Immature natural killer cell (primary cell): ENCODE data around the gene GAL3ST1. TPM values are rescaled to one million over a fixed set of nuclear protein-coding genes. Genes with fewer than 3 reads are reported as not detected.
A peak's percentile ranks its signal among the peaks of the same experiment; 100 is the strongest.
"Not testable (repeated sequence)": the region's sequence is repeated elsewhere in the genome, so short reads cannot be mapped to it uniquely, and the experiment has no call there.

Experiments
- DNase-seq, 3 donors: peaks; one replicate each; pipeline ENCODE4 v3.0.0; 2022; ENCODE audit warnings: mixed read lengths in 1 of 3
- H3K27ac Mint-ChIP-seq, 6 donors: one replicate each; pipeline ENCODE4 v1.8.0; 2020; ENCODE audit warnings: mixed read lengths in 6 of 6, mild to moderate bottlenecking in 5 of 6, inconsistent platforms in 4 of 6, moderate library complexity in 3 of 6
- H3K27me3 Mint-ChIP-seq, 3 donors: one replicate each; pipeline ENCODE4 v1.8.0; 2020 to 2021; ENCODE audit warnings: low read depth in 3 of 3, mild to moderate bottlenecking in 3 of 3, mixed read lengths in 3 of 3, moderate library complexity in 3 of 3, inconsistent platforms in 1 of 3
- H3K36me3 Mint-ChIP-seq, 3 donors: one replicate each; pipeline ENCODE4 v1.8.0; 2020; ENCODE audit warnings: mixed read lengths in 3 of 3, inconsistent platforms in 2 of 3, mild to moderate bottlenecking in 2 of 3
- H3K4me1 Mint-ChIP-seq, 2 donors: one replicate each; pipeline ENCODE4 v1.8.0; 2020; ENCODE audit warnings: inconsistent platforms in 2 of 2, mild to moderate bottlenecking in 2 of 2, mixed read lengths in 2 of 2, moderate library complexity in 1 of 2
- H3K4me3 Mint-ChIP-seq, 5 donors: one replicate each; pipeline ENCODE4 v1.8.0; 2020; ENCODE audit warnings: mild to moderate bottlenecking in 5 of 5, mixed read lengths in 5 of 5, inconsistent platforms in 3 of 5, moderate library complexity in 3 of 5
- H3K9me3 Mint-ChIP-seq, 6 donors: one replicate each; pipeline ENCODE4 v1.8.0; 2020; ENCODE audit warnings: mild to moderate bottlenecking in 6 of 6, mixed read lengths in 6 of 6, inconsistent platforms in 4 of 6, moderate library complexity in 3 of 6
- polyA plus RNA-seq, 3 donors: library from polyadenylated mRNA; unstranded; fragments of 300-500 nt; fragmentation: Illumina TruSeq; gene quantifications; one replicate each; pipeline ENCODE4 v1.2.3, GENCODE V29; 2021

Gene GAL3ST1, protein sequence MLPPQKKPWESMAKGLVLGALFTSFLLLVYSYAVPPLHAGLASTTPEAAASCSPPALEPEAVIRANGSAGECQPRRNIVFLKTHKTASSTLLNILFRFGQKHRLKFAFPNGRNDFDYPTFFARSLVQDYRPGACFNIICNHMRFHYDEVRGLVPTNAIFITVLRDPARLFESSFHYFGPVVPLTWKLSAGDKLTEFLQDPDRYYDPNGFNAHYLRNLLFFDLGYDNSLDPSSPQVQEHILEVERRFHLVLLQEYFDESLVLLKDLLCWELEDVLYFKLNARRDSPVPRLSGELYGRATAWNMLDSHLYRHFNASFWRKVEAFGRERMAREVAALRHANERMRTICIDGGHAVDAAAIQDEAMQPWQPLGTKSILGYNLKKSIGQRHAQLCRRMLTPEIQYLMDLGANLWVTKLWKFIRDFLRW
- not detected for polyA plus RNA-seq

DNA sequence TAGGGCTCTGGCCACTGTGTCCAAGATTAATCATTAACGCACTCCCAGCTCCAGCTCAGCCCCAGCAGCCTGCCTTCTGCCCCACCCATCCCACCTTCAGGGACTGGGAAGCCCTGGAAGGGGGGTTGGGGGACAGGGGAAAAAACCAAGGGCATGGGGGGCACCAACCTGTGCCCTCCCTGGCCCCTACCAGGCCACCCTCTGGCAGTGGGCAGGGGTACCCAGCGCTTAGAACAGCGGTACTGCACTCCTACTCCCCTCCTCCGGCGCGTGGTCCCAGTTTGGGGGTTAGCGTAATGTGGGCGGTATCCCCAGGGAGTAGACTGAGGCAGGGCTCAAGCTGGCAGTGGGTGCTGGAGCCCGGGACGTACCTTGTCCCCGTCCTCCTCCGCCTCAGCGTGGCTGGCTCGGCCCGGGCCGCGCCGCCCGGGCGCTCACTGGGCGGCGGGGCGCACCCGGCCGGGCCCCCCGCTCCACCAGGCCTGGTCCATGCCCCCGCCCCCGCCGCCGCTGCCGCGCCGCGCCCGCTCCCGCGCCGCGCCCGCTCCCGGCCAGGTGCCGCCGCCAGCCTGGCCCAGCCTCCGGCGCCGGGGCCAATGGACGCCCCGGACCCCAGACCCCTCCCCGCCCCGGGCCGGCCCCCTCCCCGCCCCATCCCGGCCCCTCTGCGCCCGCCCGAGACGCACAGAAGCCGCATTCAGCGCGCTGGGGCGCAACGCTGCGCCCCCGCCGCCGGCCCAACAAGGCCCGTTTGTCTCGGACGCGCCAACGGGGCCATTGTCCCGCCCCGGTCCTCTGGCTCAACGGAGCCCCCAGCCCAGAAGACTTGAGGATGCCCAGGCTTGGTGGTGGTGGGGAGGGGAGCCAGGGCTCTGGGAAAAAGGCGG is at the start of gene GAL3ST1:
TSS of gene GAL3ST1 (minus strand) at position 571 of the 887 bp plus-strand sequence. CDS start 17,273 bp downstream, outside the sequence.
- Mint-ChIP-seq H3K4me1 (peaks cover 0 to 1% of the 10 kb centered on the region in 2 donors), H3K27ac (no peak within 1 kb of the TSS), H3K9me3 (no peaks in the 10 kb centered on the region), H3K36me3 (peaks cover 9 to 35% (median 16%) of the 10 kb centered on the region in 3 donors), H3K27me3 (peaks cover 0 to 4% (median 4%) of the 10 kb centered on the region in 3 donors), H3K4me3 (peak within 1 kb of the TSS in 1 of 5 donors; percentile 21)
- DNase-seq, result no peak

DNA sequence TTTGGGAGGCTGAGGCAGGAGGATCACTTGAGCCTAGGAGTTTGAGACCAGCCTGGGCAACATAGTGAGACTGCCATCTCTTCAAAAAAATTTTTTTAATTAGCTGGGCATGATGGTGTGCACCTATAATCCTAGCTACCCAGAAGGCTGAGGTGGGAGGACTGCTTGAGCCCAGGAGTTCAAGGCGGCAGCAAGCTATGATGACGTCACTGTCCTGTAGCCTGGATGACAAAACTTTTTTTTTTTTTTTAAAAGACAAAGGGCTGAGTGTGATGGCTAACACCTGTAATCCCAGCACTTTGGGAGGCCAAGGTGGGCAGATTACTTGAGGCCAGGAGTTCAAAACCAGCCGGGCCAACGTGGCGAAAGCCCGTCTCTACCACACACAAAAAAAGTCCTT is 45.4 kb upstream of the GAL3ST1 start:
- not testable (repeated sequence) for H3K36me3 Mint-ChIP-seq, H3K27me3 Mint-ChIP-seq, DNase-seq, H3K4me3 Mint-ChIP-seq, H3K4me1 Mint-ChIP-seq, H3K9me3 Mint-ChIP-seq, H3K27ac Mint-ChIP-seq

- Mint-ChIP-seq H3K27me3 (peaks cover 2 to 5% (median 3%) of the 10 kb centered on the region in 3 donors), H3K4me3 (no peak overlapping the region), H3K36me3 (no peaks in the 10 kb centered on the region), H3K4me1 (no peaks in the 10 kb centered on the region), H3K27ac (no peak overlapping the region), H3K9me3 (no peaks in the 10 kb centered on the region)
- no peak for DNase-seq
These were observed 43.4 kb upstream of the GAL3ST1 start for GRCh38 chr22:30617819-30618218.

DNA sequence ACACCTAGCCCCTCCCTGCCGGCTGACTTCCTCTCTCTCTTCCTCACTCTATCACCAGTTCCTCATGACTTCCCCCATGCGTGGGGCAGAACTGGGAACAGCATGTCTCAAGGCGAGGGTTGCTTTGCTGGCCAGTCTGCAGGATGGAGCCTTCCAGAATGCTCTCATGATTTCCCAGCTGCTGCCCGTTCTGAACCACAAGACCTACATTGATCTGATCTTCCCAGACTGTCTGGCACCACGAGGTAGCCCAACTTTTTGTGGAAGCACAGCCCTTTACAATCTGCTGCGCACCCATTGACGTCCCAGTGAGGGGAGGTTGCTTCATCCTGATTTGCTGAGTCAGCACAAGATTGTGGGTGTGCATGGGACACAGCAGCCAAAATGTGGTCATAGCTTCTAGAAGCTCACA is 41.1 kb upstream of the GAL3ST1 start:
- Mint-ChIP-seq H3K27ac (peak overlapping the region in 1 of 6 donors; percentile 35), H3K4me3 (no peak overlapping the region), H3K36me3 (no peaks in the 10 kb centered on the region), H3K4me1 (no peaks in the 10 kb centered on the region), H3K27me3 (peaks cover 0 to 3% (median 2%) of the 10 kb centered on the region in 3 donors), H3K9me3 (no peaks in the 10 kb centered on the region)
- no peak for DNase-seq

GRCh38 chr22:30614879-30615278 is 40.4 kb upstream of the GAL3ST1 start:
- no peak for DNase-seq
- Mint-ChIP-seq H3K4me3 (no peak overlapping the region), H3K27ac (no peak overlapping the region), H3K27me3 (peaks cover 0 to 3% (median 2%) of the 10 kb centered on the region in 3 donors), H3K9me3 (no peaks in the 10 kb centered on the region), H3K4me1 (no peaks in the 10 kb centered on the region), H3K36me3 (no peaks in the 10 kb centered on the region)

GRCh38 chr22:30614268-30614667 is 39.8 kb upstream of the GAL3ST1 start:
- no peak overlapping the region for H3K27ac Mint-ChIP-seq
- DNase-seq, result no peak
- H3K4me1 Mint-ChIP-seq, result no peaks in the 10 kb centered on the region
- H3K9me3 Mint-ChIP-seq, result no peaks in the 10 kb centered on the region
- no peak overlapping the region for H3K4me3 Mint-ChIP-seq
- peaks cover 0 to 3% (median 2%) of the 10 kb centered on the region in 3 donors for H3K27me3 Mint-ChIP-seq
- no peaks in the 10 kb centered on the region for H3K36me3 Mint-ChIP-seq

DNA sequence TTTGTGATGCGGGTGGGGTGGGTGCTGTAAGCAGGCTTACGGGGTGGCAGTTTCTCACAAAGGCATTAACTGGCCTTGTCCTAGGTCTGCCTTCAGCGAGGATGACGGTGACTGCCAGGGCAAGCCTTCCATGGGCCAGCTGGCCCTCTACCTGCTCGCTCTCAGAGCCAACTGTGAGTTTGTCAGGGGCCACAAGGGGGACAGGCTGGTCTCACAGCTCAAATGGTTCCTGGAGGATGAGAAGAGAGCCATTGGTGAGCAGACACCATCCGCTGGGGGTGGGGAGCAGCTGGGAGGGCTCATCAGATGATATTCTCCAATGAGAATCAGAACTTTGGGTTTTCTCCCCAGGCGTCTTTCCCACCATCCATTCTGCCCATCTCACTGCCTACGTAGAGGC is 38.3 kb upstream of the GAL3ST1 start:
- H3K27me3 Mint-ChIP-seq, result peaks cover 0 to 3% (median 2%) of the 10 kb centered on the region in 3 donors
- no peak overlapping the region for H3K27ac Mint-ChIP-seq
- no peaks in the 10 kb centered on the region for H3K4me1 Mint-ChIP-seq

DNA sequence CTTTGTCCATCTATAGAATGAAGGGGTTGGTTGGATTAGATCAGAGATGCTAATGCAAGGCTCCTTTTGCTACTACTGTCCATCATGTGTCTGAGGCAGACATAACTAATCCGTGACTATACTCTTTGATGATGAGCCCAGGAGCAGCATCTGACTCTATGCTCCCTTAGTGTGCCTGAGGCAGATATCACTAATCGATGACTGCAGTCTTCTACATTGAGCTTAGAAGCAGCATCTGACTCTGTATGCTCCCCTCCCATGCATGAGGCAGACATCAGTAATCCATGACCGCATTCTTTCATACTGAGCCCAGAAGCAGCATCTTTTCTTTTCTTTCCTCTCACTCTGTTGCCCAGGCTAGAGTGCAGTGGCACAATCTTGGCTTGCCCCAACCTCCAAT is 36.7 kb upstream of the GAL3ST1 start:
- Mint-ChIP-seq H3K4me1 (peaks cover 11 to 14% of the 10 kb centered on the region in 2 donors), H3K9me3 (no peaks in the 10 kb centered on the region), H3K27ac (no peak overlapping the region), H3K27me3 (peaks cover 0 to 5% (median 2%) of the 10 kb centered on the region in 3 donors), H3K4me3 (no peak overlapping the region), H3K36me3 (no peaks in the 10 kb centered on the region)
- no peak for DNase-seq

More for the DNA sequence above, 38.3 kb upstream of the GAL3ST1 start:
- no peaks in the 10 kb centered on the region for H3K9me3 Mint-ChIP-seq
- DNase-seq, result no peak
- H3K36me3 Mint-ChIP-seq, result no peaks in the 10 kb centered on the region
- H3K4me3 Mint-ChIP-seq, result no peak overlapping the region

DNA sequence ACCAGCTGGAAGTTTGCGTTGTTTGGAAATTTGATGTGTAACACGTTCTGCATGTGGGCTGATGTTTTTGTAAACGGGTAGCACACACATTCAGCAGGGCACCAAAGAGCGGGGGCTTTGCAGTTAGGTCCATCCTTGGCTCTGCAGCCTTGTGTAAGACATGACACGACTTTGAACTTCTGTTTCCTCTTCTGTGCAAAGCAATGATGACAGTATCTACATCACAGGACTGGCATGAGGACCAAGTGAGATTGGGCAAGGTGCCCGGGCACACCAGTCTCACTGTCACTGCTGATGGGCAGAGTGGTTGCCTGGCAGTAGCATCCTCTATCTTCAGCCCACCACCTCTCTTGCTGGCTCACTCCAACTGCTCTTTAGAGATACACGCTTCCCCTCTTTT is 35.8 kb upstream of the GAL3ST1 start:
- Mint-ChIP-seq H3K4me1 (peaks cover 19 to 23% of the 10 kb centered on the region in 2 donors), H3K27me3 (peaks cover 0 to 3% (median 0%) of the 10 kb centered on the region in 3 donors), H3K4me3 (no peak overlapping the region), H3K36me3 (no peaks in the 10 kb centered on the region), H3K9me3 (no peaks in the 10 kb centered on the region), H3K27ac (no peak overlapping the region)
- DNase-seq, result no peak

DNA sequence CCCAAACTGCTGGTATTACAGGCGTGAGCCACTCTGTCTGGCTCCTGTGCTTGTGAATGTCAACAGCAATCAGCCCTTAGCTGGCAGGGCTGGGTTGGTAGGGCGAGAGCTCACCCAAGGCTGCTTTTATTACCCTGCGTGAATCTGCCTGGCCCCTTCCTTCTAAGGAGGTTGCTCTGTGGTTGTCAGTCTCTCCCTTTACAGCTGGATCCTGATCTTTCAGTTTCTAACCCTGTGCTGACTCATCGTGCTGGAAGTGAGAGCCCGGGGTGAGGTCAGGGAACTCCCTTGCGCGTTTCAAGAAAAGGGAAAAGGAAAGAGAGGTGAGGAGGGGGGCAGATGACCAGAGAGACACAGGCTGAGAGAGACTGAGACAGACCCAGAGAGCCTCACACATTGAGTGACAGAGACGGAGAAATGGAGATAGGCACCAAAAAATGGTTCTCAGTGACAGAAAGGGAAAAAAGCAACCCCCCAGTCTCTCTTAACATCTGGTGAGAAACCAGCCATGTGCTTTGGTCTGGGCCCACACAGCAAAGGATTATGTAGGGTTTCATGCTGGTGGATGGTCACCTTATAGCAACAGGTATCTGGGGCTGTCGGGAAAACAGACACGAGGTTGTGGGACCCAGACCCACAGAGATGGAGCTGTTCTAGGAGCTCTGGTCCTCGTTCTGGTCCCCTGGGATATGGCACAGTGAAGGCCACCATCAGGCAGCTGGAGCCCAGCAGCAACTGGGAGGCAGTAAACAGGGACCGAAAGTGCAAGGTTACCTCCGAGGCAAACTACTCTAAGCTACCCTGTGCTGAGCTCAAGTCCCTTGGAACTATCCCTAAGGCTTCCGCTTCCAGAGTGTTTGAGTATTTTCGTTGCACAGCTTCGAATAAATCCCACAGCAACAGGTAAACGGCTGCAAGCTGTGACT is 35.1 kb upstream of the GAL3ST1 start:
- Mint-ChIP-seq H3K36me3 (no peaks in the 10 kb centered on the region), H3K27ac (peak overlapping the region in 1 of 6 donors; percentile 65), H3K4me3 (peak overlapping the region in 3 of 5 donors; percentile 4 to 52 (median 45)), H3K27me3 (peaks cover 0 to 3% (median 0%) of the 10 kb centered on the region in 3 donors), H3K9me3 (no peaks in the 10 kb centered on the region), H3K4me1 (peaks cover 19 to 24% of the 10 kb centered on the region in 2 donors)
- no peak for DNase-seq

DNA sequence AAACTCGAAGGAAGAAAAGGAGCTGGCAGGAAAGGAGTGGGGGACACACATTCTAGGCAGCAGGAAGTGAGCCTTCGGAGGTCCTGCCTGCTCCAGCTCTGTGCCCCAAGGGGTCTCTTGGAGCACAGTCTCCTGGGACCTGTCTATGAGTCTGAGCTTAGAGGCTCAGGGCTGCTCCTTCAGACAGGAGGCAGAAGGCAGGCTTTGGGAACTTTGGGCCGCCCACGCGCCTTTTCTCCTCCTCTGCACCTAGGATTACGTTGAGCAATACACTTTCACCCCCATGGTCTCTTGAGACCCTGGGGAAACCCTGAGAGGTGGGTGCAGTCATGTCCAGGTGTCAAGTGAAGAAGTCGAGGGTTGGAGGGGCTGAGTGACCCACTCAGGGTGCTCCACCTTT is 33.5 kb upstream of the GAL3ST1 start:
- H3K4me1 Mint-ChIP-seq, result peaks cover 19 to 24% of the 10 kb centered on the region in 2 donors
- peaks cover 0 to 3% (median 0%) of the 10 kb centered on the region in 3 donors for H3K27me3 Mint-ChIP-seq
- no peak for DNase-seq
- H3K27ac Mint-ChIP-seq, result no peak overlapping the region
- no peaks in the 10 kb centered on the region for H3K9me3 Mint-ChIP-seq
- no peaks in the 10 kb centered on the region for H3K36me3 Mint-ChIP-seq
- H3K4me3 Mint-ChIP-seq, result peak overlapping the region in 1 of 5 donors; percentile 18

DNA sequence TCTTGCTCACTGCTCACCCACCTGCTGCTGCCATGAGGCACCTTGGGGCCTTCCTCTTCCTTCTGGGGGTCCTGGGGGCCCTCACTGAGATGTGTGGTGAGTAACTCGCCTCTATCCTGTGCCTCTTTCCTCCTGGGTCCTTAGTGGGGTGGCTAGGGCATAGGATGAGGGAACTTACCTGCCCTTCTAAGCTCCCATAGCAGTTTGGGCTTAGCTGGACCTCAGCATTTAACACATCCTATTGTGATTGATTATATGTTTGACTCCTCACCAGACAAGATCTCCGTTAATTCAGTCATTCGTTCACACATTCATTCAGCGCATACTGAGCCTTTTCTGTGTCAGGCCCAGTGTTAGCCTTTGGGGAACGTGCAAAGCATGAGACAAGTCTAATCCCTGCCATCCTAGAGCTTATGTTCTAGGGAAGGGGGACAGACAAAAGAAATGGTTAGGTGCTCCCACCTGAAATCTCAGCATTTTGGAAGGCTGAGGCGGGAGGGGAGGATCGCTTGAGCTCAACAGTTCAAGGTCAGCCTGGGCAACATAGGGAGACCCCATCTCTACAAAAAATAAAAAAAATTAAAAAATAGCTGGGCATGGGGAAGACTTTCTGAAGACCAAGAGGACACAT is 33.0 kb upstream of the GAL3ST1 start:
- no peak for DNase-seq
- Mint-ChIP-seq H3K4me3 (peak overlapping the region; percentile 87 to 90 (median 88)), H3K9me3 (no peaks in the 10 kb centered on the region), H3K4me1 (peaks cover 19 to 24% of the 10 kb centered on the region in 2 donors), H3K27me3 (peaks cover 0 to 3% (median 0%) of the 10 kb centered on the region in 3 donors), H3K27ac (peak overlapping the region in 4 of 6 donors; percentile 40 to 84 (median 70)), H3K36me3 (no peaks in the 10 kb centered on the region)
